CD4-positive, alpha-beta T cell treated with Interferon gamma for 1 hour (primary cell): ENCODE measurements around the gene FIGNL2.

ENCODE experiments used
- DNase-seq: peaks from one replicate; pipeline ENCODE4 v3.0.0-alpha.2; 2020

FIGNL2 gene

DNA sequence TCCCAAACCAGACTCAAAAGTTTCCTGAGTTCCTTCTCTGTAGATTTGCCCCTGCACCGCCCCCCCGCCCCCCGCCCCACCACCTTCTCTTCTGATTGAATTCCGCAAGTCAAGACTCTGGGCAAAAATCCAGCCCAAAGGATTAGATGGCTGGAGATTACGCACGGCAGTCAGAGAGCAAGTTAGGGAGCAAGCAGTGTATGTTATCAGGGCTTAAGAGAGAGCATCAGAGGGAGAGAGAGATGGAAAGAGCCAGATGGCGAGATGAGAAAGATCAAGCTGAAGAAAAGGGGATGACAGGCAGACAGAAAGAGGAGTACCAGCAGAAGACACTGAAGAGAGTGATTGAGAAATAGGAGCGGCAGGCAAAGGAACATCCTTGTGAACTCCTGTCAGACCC lies 25.5 kb upstream of the FIGNL2 start:
- no peak for DNase-seq

DNA sequence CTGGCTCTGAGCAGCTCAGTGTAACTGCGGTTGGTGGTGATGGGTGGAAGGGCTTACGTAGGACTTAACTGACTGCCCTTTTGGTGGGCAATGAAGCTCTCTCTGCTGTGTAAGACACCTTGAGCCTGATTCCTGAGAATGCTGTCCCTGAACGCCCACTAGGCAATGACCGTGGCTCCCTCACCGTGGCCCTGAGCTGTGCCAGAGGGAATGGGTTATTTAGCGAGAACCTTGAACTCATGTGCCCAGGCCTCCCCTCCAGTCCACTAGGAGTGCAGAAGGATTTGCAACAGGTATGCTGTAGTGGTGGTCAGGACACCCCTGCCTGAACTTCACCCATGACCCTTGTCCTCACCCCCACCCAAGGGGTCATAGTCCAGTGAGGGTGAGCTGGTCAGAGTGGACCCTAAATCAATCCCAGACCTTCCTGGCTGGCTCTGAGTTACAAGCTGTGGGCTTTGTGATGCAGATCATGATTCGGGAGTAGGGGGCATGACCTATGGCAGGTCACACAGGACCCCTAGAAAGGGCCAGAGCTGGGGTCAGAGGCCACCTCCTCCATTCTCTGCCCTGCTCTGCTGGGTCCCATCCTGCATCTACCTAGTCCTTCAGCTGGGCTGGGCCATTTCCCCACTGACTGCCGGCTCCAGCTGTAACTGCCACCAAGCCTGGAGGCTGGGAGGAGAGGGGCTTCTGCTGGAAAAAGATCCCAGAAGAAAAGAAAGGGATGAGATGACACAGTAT lies 24.9 kb upstream of the FIGNL2 start:
- no peak for DNase-seq

- no peak for DNase-seq
These were observed 24.1 kb upstream of the FIGNL2 start for GRCh38 chr12:51872689-51872981.

GRCh38 chr12:51871918-51872688 lies 23.6 kb upstream of the FIGNL2 start:
- no peak for DNase-seq

DNA sequence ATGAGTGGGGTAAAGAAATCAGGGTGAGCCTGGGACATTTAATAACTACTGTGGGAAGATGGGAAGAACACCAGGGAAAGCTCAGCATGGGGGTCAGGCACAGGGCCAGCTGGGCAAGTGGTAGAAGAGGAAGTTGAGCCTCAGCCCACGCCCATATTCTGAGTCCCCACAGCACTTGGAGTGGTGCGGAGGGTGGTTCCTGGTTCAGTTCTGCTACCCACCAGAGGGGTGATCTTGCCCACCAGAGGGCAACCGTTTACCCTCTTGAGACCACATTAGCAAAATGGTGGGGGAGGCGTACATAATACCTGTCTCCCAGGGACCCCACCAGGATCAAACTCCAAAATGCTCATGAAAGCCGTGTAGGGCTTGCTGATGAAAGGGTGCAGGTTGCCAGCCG lies 22.6 kb upstream of the FIGNL2 start:
- no peak for DNase-seq

DNA sequence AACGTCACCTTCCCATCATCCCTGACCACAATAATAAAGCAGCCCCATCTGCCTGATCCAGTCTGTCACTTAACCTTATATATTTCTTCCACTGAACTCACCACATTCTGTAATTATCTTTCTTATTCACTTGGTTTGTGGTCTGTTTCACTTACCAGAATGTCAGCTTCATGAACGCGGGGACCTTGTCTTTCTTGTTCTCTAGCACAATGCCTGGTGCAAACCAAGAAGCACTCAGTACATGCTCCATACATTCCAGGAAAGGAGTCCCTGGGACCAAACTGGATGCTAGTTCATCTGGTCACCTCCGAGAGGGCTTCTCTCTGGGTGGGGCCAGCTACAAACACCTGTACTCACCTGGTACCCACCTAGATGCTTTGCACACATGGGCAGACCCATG lies 22.0 kb upstream of the FIGNL2 start:
- no peak for DNase-seq

DNA sequence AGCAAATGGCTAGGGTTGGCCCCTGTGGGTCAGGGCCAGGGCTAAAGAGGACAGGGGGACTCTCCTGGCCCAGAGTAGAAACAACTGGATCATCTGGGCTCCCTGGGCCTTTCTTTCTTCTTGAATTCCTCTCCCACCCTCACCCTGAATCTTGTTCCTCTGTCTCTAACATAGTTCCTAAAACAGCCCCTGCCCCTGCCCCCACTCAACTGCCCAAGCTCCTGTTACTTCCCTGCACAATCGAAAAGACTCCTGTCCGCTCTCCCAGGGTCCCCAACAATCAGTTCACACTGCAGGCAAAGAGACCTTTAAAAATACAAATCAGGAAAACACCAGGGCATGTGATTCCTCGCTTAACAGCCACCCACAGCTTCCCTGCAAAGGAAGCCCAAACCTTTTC lies 21.4 kb upstream of the FIGNL2 start:
- DNase-seq: no peak

- no peak for DNase-seq
These were observed 21.0 kb upstream of the FIGNL2 start for GRCh38 chr12:51869496-51869865.

- DNase-seq: no peak
These were observed 20.4 kb upstream of the FIGNL2 start for GRCh38 chr12:51868821-51869495.

DNA sequence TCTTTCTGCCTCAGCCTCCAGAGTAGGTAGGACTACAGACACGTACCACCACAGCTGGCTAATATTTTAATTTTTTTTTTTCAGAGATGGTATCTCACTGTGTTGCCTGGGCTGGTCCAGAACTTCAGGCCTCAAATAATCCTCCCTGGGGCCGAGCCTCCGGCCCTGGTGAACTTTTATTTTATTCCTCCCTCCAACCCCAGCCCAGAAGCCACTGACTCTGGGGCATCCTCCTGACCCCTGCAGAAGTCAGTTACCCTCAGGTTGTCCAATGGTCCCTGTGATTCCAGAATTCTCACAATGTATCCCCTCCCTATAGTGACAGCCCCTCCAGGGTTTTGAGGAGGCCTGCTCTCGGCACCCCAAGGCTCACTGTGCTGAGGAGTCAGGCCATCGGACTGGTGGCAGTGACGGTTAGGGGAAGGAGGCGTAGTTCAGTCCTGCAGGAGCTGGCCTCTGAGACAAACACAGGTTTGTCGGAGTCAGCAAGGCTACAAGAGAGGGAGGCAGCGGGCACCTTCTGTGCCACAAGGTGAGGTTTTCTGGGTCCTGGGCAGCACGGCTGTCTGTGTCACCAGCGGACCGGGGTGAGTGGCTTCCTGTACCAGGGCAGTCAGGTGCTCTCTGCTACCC lies 19.4 kb upstream of the FIGNL2 start:
- DNase-seq: no peak

- DNase-seq: no peak
These were observed 18.9 kb upstream of the FIGNL2 start for GRCh38 chr12:51867371-51867770.

GRCh38 chr12:51866762-51867161 lies 18.2 kb upstream of the FIGNL2 start:
- DNase-seq: no peak

DNA sequence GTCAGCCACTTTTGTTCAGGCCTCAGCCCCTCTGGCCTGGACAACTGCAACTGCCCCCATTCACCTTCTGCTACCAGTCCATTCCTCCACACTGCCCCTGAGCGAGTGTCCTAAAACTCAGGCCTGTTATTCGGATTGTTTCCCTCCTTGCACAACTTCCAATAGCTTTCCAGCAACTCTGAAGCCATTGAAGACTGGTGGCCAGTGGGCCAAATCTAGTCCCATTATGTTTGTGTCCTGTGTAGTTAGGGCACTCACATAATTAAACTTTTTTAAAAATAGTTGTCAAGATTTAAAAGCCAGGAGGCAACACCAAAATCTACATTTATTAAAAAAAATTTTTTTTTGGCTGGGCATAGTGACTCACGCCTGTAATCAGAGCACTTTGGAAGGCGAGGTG lies 17.8 kb upstream of the FIGNL2 start:
- DNase-seq: no peak

GRCh38 chr12:51865757-51866270 lies 17.3 kb upstream of the FIGNL2 start:
- no peak for DNase-seq

DNA sequence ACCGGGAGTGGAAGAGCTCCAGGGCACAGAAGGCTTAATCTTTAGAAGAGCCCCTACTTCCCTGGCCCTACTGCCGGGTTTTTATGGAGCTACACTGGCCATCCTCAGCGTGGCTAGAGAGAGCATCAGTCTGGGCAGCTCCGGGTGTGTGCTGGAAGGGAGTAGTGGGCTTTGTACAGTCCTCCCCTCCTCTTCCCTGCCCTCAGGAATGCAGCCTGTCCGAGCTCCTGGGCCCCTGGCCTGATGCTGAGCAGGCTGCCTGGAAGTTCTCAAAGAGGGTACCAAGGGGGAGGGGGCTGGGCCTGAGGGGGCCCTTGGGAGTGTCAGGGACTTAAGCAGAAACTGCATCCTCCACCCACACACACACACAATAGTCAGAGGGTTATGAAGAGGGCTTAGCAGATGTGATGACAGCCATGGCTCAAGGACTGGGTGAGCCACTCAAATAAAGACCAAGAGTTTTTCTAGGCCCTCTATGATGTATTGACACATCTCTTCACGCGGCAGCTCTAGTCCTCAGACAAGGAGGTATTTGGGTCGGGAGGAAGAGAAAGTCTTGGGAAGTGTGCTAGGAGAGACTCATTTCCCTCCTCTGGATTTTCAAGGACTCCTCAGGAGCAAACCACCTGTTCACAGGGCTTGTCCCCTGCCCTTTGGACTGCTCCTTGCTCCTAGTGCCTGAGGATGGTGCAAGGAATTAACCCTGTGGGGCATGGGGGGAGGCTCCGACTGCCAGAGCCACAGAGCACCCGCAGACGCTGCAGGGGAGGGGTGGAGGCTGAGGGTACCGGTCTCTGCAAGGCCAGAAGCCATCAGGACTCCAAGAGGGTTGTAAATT lies 16.5 kb upstream of the FIGNL2 start:
- no peak for DNase-seq

- DNase-seq: no peak
These were observed 15.7 kb upstream of the FIGNL2 start for GRCh38 chr12:51863933-51864832.

DNA sequence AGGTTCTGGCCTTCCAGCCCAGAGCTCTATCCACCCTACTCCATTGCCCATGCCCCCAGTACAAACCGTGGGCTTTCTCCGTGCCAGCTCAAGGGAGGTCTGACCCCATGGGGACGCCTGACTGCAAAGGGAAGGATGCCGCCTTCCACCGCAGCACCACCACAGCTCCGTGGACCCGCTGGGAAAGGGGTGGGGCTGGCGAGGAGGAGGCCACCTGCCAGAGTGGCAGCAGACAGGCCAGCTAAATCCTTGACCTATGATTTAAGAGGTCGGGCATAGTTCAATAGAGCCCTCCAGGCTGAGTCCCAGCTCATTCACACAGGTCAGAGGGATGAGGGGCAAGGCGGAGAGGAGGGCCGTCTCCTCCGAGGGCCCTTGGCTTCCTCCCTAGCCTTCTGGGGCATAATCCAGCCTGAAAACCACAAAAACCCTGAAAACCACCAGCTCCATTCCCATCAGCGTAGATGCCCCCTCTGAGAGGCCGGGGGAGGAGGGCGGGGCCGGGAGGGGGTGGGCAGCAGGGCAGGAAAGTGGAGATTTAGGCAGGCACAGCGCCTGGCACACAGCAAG lies 14.9 kb upstream of the FIGNL2 start:
- DNase-seq: no peak

DNA sequence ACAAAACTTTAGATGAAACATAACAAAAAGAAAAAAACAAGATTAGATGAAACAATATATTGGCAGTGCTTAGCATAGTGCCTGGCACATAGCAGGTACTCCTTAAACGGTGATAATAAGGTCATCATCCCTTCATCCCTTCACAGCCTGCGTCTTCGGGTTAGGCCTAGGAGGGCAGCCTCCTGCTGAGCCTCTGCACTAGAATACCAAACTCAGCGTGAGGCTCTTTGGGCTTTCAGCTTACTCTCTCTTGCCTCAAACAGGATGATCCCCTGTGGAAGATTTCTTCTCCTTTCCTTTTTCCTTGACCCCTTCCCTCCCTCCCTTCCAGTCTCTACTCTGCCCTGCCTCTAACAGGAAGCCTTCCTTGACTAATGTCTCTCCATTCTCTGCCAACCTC lies 14.4 kb upstream of the FIGNL2 start:
- DNase-seq: no peak

GRCh38 chr12:51860986-51861385 lies 12.5 kb upstream of the FIGNL2 start:
- DNase-seq: no peak

- DNase-seq: no peak
These were observed 7.3 kb upstream of the FIGNL2 start for GRCh38 chr12:51855586-51856428.
